ENCODE results near the gene MYL10. TPM values are rescaled to one million over a fixed set of nuclear protein-coding genes. Genes with fewer than 3 reads are reported as not detected.

MYL10 gene
- total RNA-seq, 1 experiment from 2014 or later = not detected

GRCh38 chr7:101667920-101668319 lies 38.8 kb upstream of the MYL10 start:
- peaks cover 13% of the 10 kb centered on the region for H3K27me3 Mint-ChIP-seq (ENCODE audit: unreplicated experiment)
- CTCF ChIA-PET = no interaction called here
- H3K9me3 Mint-ChIP-seq (ENCODE audit: low read depth, unreplicated experiment) = peaks cover 3% of the 10 kb centered on the region
- no TSS peak for BruUV-seq (replicated peaks)
- no peaks in the 10 kb centered on the region for H3K36me3 Mint-ChIP-seq (ENCODE audit: insufficient read depth, unreplicated experiment)
- intact Hi-C loops (cut with micrococcal nuclease; ENCODE audit: unreplicated experiment) = no loop called here
- H3K4me1 Mint-ChIP-seq (ENCODE audit: low read depth, unreplicated experiment) = no peaks in the 10 kb centered on the region
- TF ChIP-seq CTCF (IDR thresholded peaks at IDR 0.05; ENCODE audit: unreplicated experiment) = no peak
- DNase-seq = no peak
- H3K27ac Mint-ChIP-seq (ENCODE audit: unreplicated experiment) = no peak overlapping the region
- H3K4me3 Mint-ChIP-seq (ENCODE audit: low read depth, unreplicated experiment) = no peak overlapping the region

- Mint-ChIP-seq H3K4me3 (ENCODE audit: low read depth, unreplicated experiment) (no peak overlapping the region), H3K4me1 (ENCODE audit: low read depth, unreplicated experiment) (no peaks in the 10 kb centered on the region), H3K27me3 (ENCODE audit: unreplicated experiment) (peaks cover 13% of the 10 kb centered on the region), H3K36me3 (ENCODE audit: insufficient read depth, unreplicated experiment) (no peaks in the 10 kb centered on the region), H3K9me3 (ENCODE audit: low read depth, unreplicated experiment) (peaks cover 3% of the 10 kb centered on the region), H3K27ac (ENCODE audit: unreplicated experiment) (no peak overlapping the region)
- CTCF ChIA-PET = no interaction called here
- TF ChIP-seq CTCF (IDR thresholded peaks at IDR 0.05; ENCODE audit: unreplicated experiment) = no peak
- BruUV-seq (replicated peaks) = no TSS peak
- no peak for DNase-seq
- intact Hi-C loops (cut with micrococcal nuclease; ENCODE audit: unreplicated experiment) = no loop called here
These were observed 38.3 kb upstream of the MYL10 start for GRCh38 chr7:101667399-101667798.

GRCh38 chr7:101666741-101667140 lies 37.6 kb upstream of the MYL10 start:
- Mint-ChIP-seq H3K27me3 (ENCODE audit: unreplicated experiment) (peaks cover 13% of the 10 kb centered on the region), H3K27ac (ENCODE audit: unreplicated experiment) (no peak overlapping the region), H3K4me1 (ENCODE audit: low read depth, unreplicated experiment) (no peaks in the 10 kb centered on the region), H3K9me3 (ENCODE audit: low read depth, unreplicated experiment) (peaks cover 3% of the 10 kb centered on the region), H3K4me3 (ENCODE audit: low read depth, unreplicated experiment) (no peak overlapping the region), H3K36me3 (ENCODE audit: insufficient read depth, unreplicated experiment) (no peaks in the 10 kb centered on the region)
- CTCF ChIA-PET = interaction anchor here (0.7 kb wide), 1 partner anchor 37 kb away, joined by 3 read pairs; no protein-coding TSS in a partner anchor
- no peak for DNase-seq
- BruUV-seq (replicated peaks) = no TSS peak
- intact Hi-C loops (cut with micrococcal nuclease; ENCODE audit: unreplicated experiment) = no loop called here
- TF ChIP-seq CTCF (IDR thresholded peaks at IDR 0.05; ENCODE audit: unreplicated experiment) = no peak

- Mint-ChIP-seq H3K9me3 (ENCODE audit: low read depth, unreplicated experiment) (peaks cover 3% of the 10 kb centered on the region), H3K27me3 (ENCODE audit: unreplicated experiment) (peaks cover 13% of the 10 kb centered on the region), H3K27ac (ENCODE audit: unreplicated experiment) (no peak overlapping the region), H3K4me1 (ENCODE audit: low read depth, unreplicated experiment) (no peaks in the 10 kb centered on the region), H3K36me3 (ENCODE audit: insufficient read depth, unreplicated experiment) (no peaks in the 10 kb centered on the region), H3K4me3 (ENCODE audit: low read depth, unreplicated experiment) (no peak overlapping the region)
- no peak for DNase-seq
- BruUV-seq (replicated peaks) = no TSS peak
- CTCF ChIA-PET = no interaction called here
- TF ChIP-seq CTCF (IDR thresholded peaks at IDR 0.05; ENCODE audit: unreplicated experiment) = no peak
- intact Hi-C loops (cut with micrococcal nuclease; ENCODE audit: unreplicated experiment) = no loop called here
These were observed 37.2 kb upstream of the MYL10 start for GRCh38 chr7:101666293-101666692.
